ENCODE measurements around the gene DISP2.

Gene DISP2

GRCh38 chr15:40328751-40329150 lies 29.3 kb upstream of the DISP2 start:
- WGBS, 2 experiments, result 86 to 89% methylated on average over 5 of the region's 5 CpGs
- Histone ChIP-seq H3K36me3 (ENCODE audit: control insufficient read depth, insufficient read depth, low read length) (no peaks in the 10 kb centered on the region), H3K9me3 (ENCODE audit: control insufficient read depth, low read length) (no peaks in the 10 kb centered on the region), H3K27ac (ENCODE audit: insufficient read depth, low read depth, low read length, poor library complexity, severe bottlenecking) (no peak overlapping the region), H3K27me3 (ENCODE audit: control insufficient read depth, insufficient read depth, low read length, poor library complexity, severe bottlenecking) (peaks cover 17% of the 10 kb centered on the region), H3K4me3 (ENCODE audit: insufficient read depth, low read depth, low read length) (no peak overlapping the region), H3K4me1 (ENCODE audit: control insufficient read depth, insufficient read depth, low read length) (peaks cover 41% of the 10 kb centered on the region)

- H3K4me1 ChIP-seq (ENCODE audit: control insufficient read depth, insufficient read depth, low read length), result peaks cover 44% of the 10 kb centered on the region
- H3K4me3 ChIP-seq (ENCODE audit: insufficient read depth, low read depth, low read length), result no peak overlapping the region
- no peak overlapping the region for H3K27ac ChIP-seq (ENCODE audit: insufficient read depth, low read depth, low read length, poor library complexity, severe bottlenecking)
- 91 to 92% methylated on average over 7 of the region's 7 CpGs for WGBS, 2 experiments
- no peaks in the 10 kb centered on the region for H3K36me3 ChIP-seq (ENCODE audit: control insufficient read depth, insufficient read depth, low read length)
- no peaks in the 10 kb centered on the region for H3K9me3 ChIP-seq (ENCODE audit: control insufficient read depth, low read length)
- H3K27me3 ChIP-seq (ENCODE audit: control insufficient read depth, insufficient read depth, low read length, poor library complexity, severe bottlenecking), result peaks cover 11% of the 10 kb centered on the region
Measured at GRCh38 chr15:40329804-40330203, 28.2 kb upstream of the DISP2 start.

GRCh38 chr15:40330368-40330836 lies 27.6 kb upstream of the DISP2 start:
- Histone ChIP-seq H3K27ac (ENCODE audit: insufficient read depth, low read depth, low read length, poor library complexity, severe bottlenecking) (no peak overlapping the region), H3K4me1 (ENCODE audit: control insufficient read depth, insufficient read depth, low read length) (peaks cover 40% of the 10 kb centered on the region)

GRCh38 chr15:40331026-40331425 lies 27.0 kb upstream of the DISP2 start:
- Histone ChIP-seq H3K27me3 (ENCODE audit: control insufficient read depth, insufficient read depth, low read length, poor library complexity, severe bottlenecking) (no peaks in the 10 kb centered on the region), H3K9me3 (ENCODE audit: control insufficient read depth, low read length) (no peaks in the 10 kb centered on the region), H3K4me1 (ENCODE audit: control insufficient read depth, insufficient read depth, low read length) (peaks cover 35% of the 10 kb centered on the region), H3K36me3 (ENCODE audit: control insufficient read depth, insufficient read depth, low read length) (no peaks in the 10 kb centered on the region), H3K4me3 (ENCODE audit: insufficient read depth, low read depth, low read length) (no peak overlapping the region), H3K27ac (ENCODE audit: insufficient read depth, low read depth, low read length, poor library complexity, severe bottlenecking) (no peak overlapping the region)
- WGBS, 2 experiments, result 88 to 92% methylated on average over 6 to 7 of the region's 7 CpGs

More at GRCh38 chr15:40330368-40330836, 27.6 kb upstream of the DISP2 start:
- no peaks in the 10 kb centered on the region for H3K36me3 ChIP-seq (ENCODE audit: control insufficient read depth, insufficient read depth, low read length)
- H3K9me3 ChIP-seq (ENCODE audit: control insufficient read depth, low read length), result no peaks in the 10 kb centered on the region
- H3K4me3 ChIP-seq (ENCODE audit: insufficient read depth, low read depth, low read length), result no peak overlapping the region
- 86 to 87% methylated on average over 5 of the region's 5 CpGs for WGBS, 2 experiments
- H3K27me3 ChIP-seq (ENCODE audit: control insufficient read depth, insufficient read depth, low read length, poor library complexity, severe bottlenecking), result peaks cover 5% of the 10 kb centered on the region

GRCh38 chr15:40331637-40332036 lies 26.4 kb upstream of the DISP2 start:
- H3K4me3 ChIP-seq (ENCODE audit: insufficient read depth, low read depth, low read length), result no peak overlapping the region
- H3K27me3 ChIP-seq (ENCODE audit: control insufficient read depth, insufficient read depth, low read length, poor library complexity, severe bottlenecking), result no peaks in the 10 kb centered on the region
- H3K36me3 ChIP-seq (ENCODE audit: control insufficient read depth, insufficient read depth, low read length), result no peaks in the 10 kb centered on the region
- H3K27ac ChIP-seq (ENCODE audit: insufficient read depth, low read depth, low read length, poor library complexity, severe bottlenecking), result no peak overlapping the region
- peaks cover 30% of the 10 kb centered on the region for H3K4me1 ChIP-seq (ENCODE audit: control insufficient read depth, insufficient read depth, low read length)
- 91 to 93% methylated on average over 7 of the region's 7 CpGs for WGBS, 2 experiments
- no peaks in the 10 kb centered on the region for H3K9me3 ChIP-seq (ENCODE audit: control insufficient read depth, low read length)

- no peaks in the 10 kb centered on the region for H3K9me3 ChIP-seq (ENCODE audit: control insufficient read depth, low read length)
- H3K27me3 ChIP-seq (ENCODE audit: control insufficient read depth, insufficient read depth, low read length, poor library complexity, severe bottlenecking), result no peaks in the 10 kb centered on the region
- H3K36me3 ChIP-seq (ENCODE audit: control insufficient read depth, insufficient read depth, low read length), result no peaks in the 10 kb centered on the region
- H3K4me1 ChIP-seq (ENCODE audit: control insufficient read depth, insufficient read depth, low read length), result peaks cover 24% of the 10 kb centered on the region
- 80 to 85% methylated on average over 8 of the region's 8 CpGs for WGBS, 2 experiments
- no peak overlapping the region for H3K27ac ChIP-seq (ENCODE audit: insufficient read depth, low read depth, low read length, poor library complexity, severe bottlenecking)
- H3K4me3 ChIP-seq (ENCODE audit: insufficient read depth, low read depth, low read length), result no peak overlapping the region
Measured at GRCh38 chr15:40332113-40332781, 25.8 kb upstream of the DISP2 start.

- H3K9me3 ChIP-seq (ENCODE audit: control insufficient read depth, low read length), result no peaks in the 10 kb centered on the region
- H3K36me3 ChIP-seq (ENCODE audit: control insufficient read depth, insufficient read depth, low read length), result no peaks in the 10 kb centered on the region
- no peaks in the 10 kb centered on the region for H3K27me3 ChIP-seq (ENCODE audit: control insufficient read depth, insufficient read depth, low read length, poor library complexity, severe bottlenecking)
- peaks cover 7% of the 10 kb centered on the region for H3K4me1 ChIP-seq (ENCODE audit: control insufficient read depth, insufficient read depth, low read length)
- H3K27ac ChIP-seq (ENCODE audit: insufficient read depth, low read depth, low read length, poor library complexity, severe bottlenecking), result no peak overlapping the region
- 68 to 70% methylated on average over 12 of the region's 12 CpGs for WGBS, 2 experiments
- H3K4me3 ChIP-seq (ENCODE audit: insufficient read depth, low read depth, low read length), result no peak overlapping the region
Measured at GRCh38 chr15:40333922-40334492, 24.0 kb upstream of the DISP2 start.

- no peak overlapping the region for H3K27ac ChIP-seq (ENCODE audit: insufficient read depth, low read depth, low read length, poor library complexity, severe bottlenecking)
- 91 to 96% methylated on average over 3 of the region's 3 CpGs for WGBS, 2 experiments
- no peaks in the 10 kb centered on the region for H3K36me3 ChIP-seq (ENCODE audit: control insufficient read depth, insufficient read depth, low read length)
- peaks cover 8% of the 10 kb centered on the region for H3K4me1 ChIP-seq (ENCODE audit: control insufficient read depth, insufficient read depth, low read length)
- H3K4me3 ChIP-seq (ENCODE audit: insufficient read depth, low read depth, low read length), result no peak overlapping the region
- no peaks in the 10 kb centered on the region for H3K27me3 ChIP-seq (ENCODE audit: control insufficient read depth, insufficient read depth, low read length, poor library complexity, severe bottlenecking)
- no peaks in the 10 kb centered on the region for H3K9me3 ChIP-seq (ENCODE audit: control insufficient read depth, low read length)
Measured at GRCh38 chr15:40334541-40334940, 23.5 kb upstream of the DISP2 start.

GRCh38 chr15:40334941-40335795 lies 22.9 kb upstream of the DISP2 start:
- no peak overlapping the region for H3K27ac ChIP-seq (ENCODE audit: insufficient read depth, low read depth, low read length, poor library complexity, severe bottlenecking)
- peaks cover 14% of the 10 kb centered on the region for H3K4me1 ChIP-seq (ENCODE audit: control insufficient read depth, insufficient read depth, low read length)

More at GRCh38 chr15:40334941-40335795, 22.9 kb upstream of the DISP2 start:
- no peak overlapping the region for H3K4me3 ChIP-seq (ENCODE audit: insufficient read depth, low read depth, low read length)
- H3K9me3 ChIP-seq (ENCODE audit: control insufficient read depth, low read length), result no peaks in the 10 kb centered on the region
- no peaks in the 10 kb centered on the region for H3K27me3 ChIP-seq (ENCODE audit: control insufficient read depth, insufficient read depth, low read length, poor library complexity, severe bottlenecking)
- 85% methylated on average over 26 of the region's 26 CpGs for WGBS, 2 experiments
- no peaks in the 10 kb centered on the region for H3K36me3 ChIP-seq (ENCODE audit: control insufficient read depth, insufficient read depth, low read length)

Measured in ectodermal cell (in vitro differentiated cells).